NCI-H146 treated with DMSO at 0.1 percent for 48 hours (cell line): ENCODE measurements around the gene TXNDC12.
A peak's percentile ranks its signal among the peaks of the same experiment; 100 is the strongest.

ENCODE experiments used
- DNase-seq: peaks from one replicate; lab custom pipeline; 2025; ENCODE audit not compliant: unreplicated experiment; lab: John Stamatoyannopoulos, UW

TXNDC12 gene

DNA sequence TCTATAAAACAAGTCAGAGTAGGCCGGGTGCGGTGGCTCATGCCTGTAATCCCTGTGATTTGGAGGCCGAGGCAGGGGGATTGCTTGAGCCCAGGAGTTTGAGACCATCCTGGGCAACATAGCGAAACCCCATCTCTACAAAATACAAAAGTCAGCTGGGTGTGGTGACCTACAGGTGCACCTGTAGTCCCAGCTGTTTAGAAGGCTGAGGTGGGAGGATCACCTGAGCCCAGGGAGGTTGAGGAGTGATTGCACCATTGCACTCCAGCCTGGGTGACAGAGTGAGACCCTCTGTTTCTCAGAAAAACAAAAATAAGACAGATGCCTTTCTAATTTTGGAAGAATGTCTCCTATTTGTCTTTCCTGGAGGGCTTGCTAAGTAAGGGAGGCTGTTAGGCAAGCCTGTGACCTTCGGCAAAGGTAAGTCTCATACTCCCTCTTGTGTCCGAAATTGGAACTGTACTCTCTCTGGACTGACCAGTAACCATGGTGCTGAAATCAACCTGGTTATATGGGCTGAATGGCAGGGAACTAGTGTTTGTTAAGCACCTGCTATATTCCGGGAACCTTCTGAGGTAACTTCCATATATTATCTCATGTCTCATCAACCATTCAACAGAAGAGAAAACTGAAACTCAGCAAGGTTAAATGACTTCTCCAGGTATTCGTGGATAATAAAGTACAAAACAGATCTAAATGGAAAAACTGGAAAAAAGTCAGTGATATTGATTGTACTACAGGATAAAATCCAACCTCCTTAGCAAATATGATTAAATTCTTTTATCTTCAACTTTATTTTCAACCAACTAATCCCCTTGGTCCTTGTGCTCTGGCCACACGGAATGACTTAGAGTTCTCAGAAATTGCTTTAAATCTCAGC, 52.7 kb downstream of the TXNDC12 start:
- DNase-seq: peak; percentile 85

DNA sequence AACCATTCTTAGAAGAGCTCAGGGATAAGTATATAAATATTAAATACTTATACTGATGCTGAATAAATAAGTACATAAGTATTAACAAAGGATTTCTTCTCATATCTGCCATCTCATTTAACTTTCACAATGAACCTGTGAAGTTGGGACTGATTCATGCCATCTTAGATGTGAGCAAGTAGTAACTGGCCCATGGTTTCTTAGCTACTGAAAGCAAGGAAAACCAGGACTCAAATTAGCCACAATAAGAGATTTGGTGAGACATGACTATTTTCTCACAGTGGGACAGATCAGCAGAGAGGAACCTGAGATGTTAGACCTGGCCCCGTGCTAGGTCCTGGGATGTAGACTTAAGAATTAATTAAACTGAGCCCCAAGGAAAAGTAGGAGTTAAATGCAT, 56.3 kb downstream of the TXNDC12 start:
- no peak for DNase-seq

DNA sequence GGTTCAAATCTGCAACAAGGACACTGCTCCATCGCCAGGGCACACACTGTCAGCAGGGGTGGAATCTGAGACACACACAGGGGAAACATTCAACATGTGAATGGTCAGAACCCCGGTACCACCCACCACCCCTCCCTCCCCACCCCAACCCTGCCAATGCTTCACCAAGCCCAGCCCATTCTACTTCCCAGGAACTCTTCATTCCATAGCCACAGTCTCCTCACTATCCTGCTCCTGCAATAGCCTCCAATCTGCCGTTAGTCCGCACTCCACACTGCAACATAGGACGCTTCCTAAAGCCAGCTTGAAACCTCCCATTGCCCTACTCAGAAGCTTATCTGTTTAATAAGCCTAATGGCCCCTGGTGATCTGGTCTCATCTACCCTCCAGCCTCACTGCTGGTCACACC, 57.0 kb downstream of the TXNDC12 start:
- no peak for DNase-seq

DNA sequence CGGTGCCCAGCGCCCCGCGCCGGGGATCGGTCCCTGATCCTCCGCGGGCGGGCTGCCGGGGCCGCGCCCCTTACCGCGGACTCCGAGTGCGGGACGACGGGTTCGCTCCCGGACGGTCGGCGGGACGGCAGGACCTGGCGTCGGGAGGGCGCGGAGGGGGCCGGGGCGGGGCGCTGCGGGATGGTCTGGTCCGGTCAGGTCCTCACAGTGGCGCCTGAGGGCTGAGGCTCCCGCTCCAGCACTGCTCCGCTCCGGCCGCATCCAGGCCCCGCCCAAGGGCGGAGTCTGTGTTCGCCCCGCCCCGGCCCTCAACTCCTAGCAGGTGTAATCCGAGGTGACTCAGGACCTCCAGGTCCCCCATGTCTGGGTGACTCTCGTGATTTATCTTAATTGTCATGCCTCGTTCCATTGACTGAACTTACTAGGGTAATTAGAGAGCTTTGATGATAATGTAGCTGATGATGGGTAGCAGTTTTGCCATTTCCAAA, 64.5 kb downstream of the TXNDC12 start, which contains the start of gene RAB3B:
Gene RAB3B, minus strand, starts transcription at position 223 of the 488 bp plus-strand sequence. CDS start 13,583 bp downstream, outside the sequence.
- peak; percentile 78 for DNase-seq

DNA sequence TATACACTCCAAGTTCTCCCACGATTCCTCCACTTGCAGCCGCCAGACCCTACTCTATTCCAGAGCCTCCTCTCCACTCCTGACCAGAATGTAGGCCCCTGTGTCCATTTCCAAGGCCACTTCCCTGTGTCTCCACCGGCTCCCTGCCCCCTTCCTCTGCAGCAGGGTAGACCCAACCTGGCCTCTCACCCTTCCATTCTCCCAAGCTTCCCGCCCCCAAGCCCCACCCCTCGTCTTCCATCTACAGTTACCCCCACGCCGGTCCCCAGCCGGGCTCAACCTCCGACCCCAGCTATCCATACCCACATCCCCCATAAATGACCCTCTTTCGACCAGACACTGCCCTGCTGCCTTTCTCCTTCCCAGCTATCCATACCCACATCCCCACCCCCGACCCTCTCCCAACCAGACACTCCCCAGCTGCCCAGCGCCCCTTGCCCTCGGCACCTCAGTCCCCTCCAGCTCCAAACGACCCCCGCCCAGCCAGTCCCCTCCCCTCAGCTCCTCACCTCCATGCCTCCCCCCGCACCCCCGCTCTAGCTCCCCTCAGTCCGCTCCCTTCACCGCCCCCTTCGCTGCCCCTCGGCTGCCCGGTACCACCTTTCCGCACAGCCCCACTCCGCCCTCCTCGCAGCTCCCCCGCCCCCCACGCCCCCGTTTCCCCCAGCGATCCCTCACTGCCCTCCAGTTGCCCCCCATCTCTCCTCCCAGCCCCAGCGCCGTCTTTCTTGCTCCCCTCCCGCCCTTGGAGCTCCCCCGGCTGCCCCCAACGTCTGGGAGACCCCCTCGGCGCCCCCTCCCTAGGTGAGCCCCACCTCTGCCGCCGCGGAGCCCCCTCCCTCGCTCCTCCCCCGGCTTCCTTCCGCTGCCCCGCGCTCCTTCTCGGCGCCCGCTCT, 65.2 kb downstream of the TXNDC12 start:
- DNase-seq: peak; percentile 38

DNA sequence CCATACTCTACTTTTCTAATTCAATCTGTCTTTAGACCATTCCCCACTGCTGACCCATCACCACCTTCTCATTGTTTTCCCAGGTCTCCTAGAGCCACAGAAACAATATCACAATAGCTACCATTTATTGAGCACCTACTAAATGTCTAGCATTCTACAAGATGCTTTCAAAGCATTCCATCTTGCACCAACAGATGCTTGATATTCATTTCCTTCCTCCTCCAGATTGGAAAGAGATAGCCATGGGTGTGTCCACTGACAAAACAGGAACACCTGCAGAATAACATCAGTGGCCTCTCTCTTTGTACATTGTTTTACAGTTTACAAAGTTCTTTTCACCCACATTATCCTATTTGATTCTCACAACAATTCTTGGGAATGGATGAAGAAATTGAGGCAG, 66.7 kb downstream of the TXNDC12 start:
- no peak for DNase-seq

DNA sequence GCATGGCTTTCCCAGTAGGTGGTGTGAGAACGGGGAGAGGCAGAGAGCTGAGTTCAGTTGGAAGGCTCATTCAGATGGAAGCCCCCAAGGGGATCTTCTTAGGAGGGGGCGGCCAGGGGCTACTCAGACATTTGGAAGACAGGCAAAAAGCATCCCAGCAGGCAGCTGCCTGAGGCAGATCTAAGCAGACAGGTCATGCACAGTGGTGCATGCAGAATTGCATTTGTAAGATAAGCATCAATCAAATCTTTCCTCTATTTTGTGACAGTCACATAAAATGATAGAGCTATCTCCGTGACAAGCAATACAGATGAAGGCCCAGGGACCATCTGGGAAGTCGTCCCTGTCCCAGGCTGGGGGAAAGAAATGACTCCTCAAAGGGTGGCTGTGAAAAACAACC, 68.3 kb downstream of the TXNDC12 start:
- DNase-seq: peak; percentile 10

DNA sequence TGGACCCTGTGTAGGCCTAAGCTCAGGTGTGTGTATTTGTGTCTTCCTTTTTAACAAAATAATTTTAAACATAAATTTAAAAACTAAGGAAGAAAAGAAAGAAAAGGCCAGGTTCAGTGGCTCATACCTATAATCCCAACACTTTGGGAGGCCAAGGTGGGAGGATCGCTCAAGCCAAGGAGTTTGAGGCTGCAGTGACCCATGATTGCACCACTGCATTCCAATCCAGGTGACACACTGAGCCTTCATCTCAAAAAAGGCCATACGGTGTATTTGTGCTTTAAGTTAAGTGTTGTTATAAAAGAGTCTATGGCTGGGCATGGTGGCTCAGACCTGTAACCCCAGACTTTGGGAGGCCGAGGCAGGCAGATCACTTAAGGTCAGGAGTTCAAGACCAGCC, 72.8 kb downstream of the TXNDC12 start:
- DNase-seq: no peak

DNA sequence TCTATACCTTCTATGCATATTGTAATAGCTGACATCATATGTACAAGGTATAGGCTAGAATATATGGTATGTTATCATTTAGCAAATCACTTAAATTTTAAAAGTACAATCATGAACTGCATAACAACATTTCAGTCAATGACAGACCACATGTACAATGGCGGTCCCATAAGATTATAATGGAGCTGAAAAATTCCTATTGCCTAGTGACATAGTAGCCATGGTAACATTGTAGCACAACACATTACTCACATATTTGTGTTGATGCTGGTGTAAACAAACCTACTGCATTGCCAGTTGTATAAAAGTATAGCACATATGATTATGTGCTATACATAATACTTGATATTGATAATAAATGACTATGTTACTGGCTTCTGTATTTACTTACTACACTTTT, 73.4 kb downstream of the TXNDC12 start:
- no peak for DNase-seq

DNA sequence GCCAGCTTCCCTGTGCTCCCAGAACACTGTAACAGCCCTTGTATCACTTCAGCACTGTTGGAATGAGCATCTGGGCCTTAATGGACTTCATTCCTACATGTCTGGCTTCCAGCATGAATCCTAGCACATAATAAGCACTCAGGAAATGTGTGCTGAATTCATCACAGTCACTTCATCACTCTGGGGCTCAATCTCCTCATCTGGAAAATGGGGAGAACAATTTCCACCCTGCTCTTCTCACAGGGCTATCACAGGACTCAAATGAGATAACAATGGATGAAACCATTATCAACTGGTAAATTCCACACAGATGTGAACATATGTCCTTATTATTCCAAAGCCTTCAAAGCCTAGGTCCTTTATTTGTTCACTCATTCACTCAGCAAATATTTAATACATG, 76.9 kb downstream of the TXNDC12 start:
- DNase-seq: no peak

DNA sequence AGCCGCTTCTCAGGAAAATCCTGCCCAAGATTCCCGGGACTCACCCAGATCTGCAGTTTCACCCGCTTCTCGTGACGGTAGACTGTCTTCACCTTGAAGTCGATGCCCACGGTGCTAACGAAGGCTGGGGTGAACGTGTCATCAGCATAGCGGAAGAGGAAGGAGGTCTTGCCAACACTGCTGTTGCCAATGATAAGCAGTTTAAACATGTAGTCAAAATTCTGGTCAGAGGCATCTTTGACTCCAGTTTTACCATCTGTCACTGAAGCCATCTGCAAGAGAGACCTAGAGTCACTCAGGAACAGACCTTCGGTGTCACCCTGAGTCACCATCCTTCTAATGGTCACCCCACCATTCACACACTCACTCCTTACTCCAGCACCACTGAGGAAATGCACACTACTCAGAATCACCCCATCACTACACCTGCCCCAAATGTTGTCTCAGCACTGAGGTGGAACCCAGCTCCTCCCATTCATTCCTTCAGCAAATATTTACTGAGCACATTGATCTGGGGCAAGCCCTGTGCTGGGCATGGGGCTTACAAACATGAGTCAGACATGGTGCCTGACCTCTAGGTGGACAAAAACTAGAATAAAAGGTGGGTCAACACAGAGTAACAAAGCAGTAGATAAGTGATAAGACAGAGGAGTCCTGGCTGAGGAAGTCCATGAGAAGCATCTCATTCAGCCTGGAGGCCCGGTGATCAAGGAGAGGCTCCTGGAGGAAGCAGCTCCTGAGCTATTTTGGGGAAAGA, 78.0 kb downstream of the TXNDC12 start:
- peak; percentile 94 for DNase-seq

DNA sequence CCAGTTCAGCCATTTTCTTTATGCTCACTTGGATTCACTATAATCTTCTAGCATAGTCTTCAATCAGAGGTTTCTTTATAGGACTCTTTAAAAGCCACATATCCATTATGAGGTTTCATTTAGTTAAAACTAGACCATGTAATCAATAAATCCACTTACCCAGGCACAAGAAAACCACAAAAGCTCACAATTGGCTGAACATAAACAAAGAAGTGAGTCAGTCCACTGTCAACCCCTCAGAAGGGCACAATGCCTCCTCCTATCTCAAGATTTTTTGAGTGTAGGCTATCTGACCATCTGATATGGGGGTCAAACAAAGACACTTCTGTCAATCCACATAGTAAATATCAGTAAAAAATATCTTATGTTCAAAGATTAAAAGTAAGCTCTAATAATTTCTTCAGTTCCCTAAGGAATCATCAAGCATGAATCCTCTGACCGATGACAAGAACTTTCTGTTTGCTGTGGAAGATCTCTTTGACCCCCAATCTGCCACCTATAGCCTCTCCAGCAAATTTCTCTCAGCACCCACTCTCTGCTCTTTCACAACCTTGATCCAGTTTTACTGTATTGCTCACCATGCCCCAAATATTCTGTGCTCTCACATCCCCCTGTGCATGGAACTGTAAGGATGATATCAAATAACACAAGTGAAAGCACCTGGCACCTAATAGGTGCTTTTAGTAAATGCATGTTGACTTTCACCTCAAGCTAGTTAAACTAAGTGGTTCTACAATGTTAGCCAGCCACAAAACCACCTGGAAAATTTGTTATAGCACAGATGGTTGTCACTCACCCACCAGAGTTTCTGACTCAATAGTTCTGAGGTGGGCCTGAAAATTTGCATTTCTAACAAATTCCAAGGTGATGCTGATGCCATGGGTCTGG, 81.2 kb downstream of the TXNDC12 start:
- peak; percentile 84 for DNase-seq
